CD4-positive, alpha-beta T cell treated with Interleukin-1 beta for 1 hour (primary cell): ENCODE data around the gene PHLDB2.

Source experiments
- DNase-seq, 2 donors: peaks; one replicate each; pipeline ENCODE4 v3.0.0-alpha.2; 2020 to 2022

Gene PHLDB2

GRCh38 chr3:111884411-111885018 lies 25.4 kb downstream of the PHLDB2 start:
- no peak for DNase-seq

- no peak for DNase-seq
These were observed 26.5 kb downstream of the PHLDB2 start for GRCh38 chr3:111885578-111885977.

GRCh38 chr3:111890051-111890580 lies 31.1 kb downstream of the PHLDB2 start:
- DNase-seq: no peak

- DNase-seq: no peak
These were observed 33.0 kb downstream of the PHLDB2 start for GRCh38 chr3:111892070-111892469.

- DNase-seq: no peak
These were observed 36.0 kb downstream of the PHLDB2 start for GRCh38 chr3:111895071-111895470.

- no peak for DNase-seq
These were observed 40.9 kb downstream of the PHLDB2 start for GRCh38 chr3:111899966-111900365.

GRCh38 chr3:111901637-111902036 lies 42.6 kb downstream of the PHLDB2 start:
- DNase-seq: no peak

GRCh38 chr3:111902534-111902933 lies 43.5 kb downstream of the PHLDB2 start:
- DNase-seq: no peak

- no peak for DNase-seq
These were observed 44.0 kb downstream of the PHLDB2 start for GRCh38 chr3:111903067-111903511.

GRCh38 chr3:111904376-111905241 lies 45.5 kb downstream of the PHLDB2 start:
- no peak for DNase-seq

- no peak for DNase-seq
These were observed 47.6 kb downstream of the PHLDB2 start for GRCh38 chr3:111906656-111907055.

GRCh38 chr3:111907151-111907550 lies 48.1 kb downstream of the PHLDB2 start:
- DNase-seq: no peak

GRCh38 chr3:111910806-111911205 lies 51.7 kb downstream of the PHLDB2 start:
- no peak for DNase-seq

GRCh38 chr3:111911446-111911845 lies 52.4 kb downstream of the PHLDB2 start:
- DNase-seq: no peak

GRCh38 chr3:111913163-111913763 lies 54.2 kb downstream of the PHLDB2 start:
- DNase-seq: no peak

GRCh38 chr3:111915905-111916304 lies 56.8 kb downstream of the PHLDB2 start:
- DNase-seq: no peak

- DNase-seq: no peak
These were observed 58.2 kb downstream of the PHLDB2 start for GRCh38 chr3:111917300-111917699.

GRCh38 chr3:111919370-111920065 lies 60.5 kb downstream of the PHLDB2 start:
- DNase-seq: no peak

- DNase-seq: no peak
These were observed 62.1 kb downstream of the PHLDB2 start for GRCh38 chr3:111921181-111921580.

GRCh38 chr3:111923095-111923771 lies 64.2 kb downstream of the PHLDB2 start:
- DNase-seq: no peak

GRCh38 chr3:111923806-111924205 lies 64.7 kb downstream of the PHLDB2 start:
- DNase-seq: no peak

- DNase-seq: no peak
These were observed 65.2 kb downstream of the PHLDB2 start for GRCh38 chr3:111924283-111924682.
